GDM1 (cell line): ENCODE measurements around the gene SOHLH1.
"Not testable (repeated sequence)": the region's sequence is repeated elsewhere in the genome, so short reads cannot be mapped to it uniquely, and the experiment has no call there.

Source experiments
- DNase-seq: peaks from one replicate; lab custom pipeline; 2025; lab: John Stamatoyannopoulos, UW

SOHLH1 gene

DNA sequence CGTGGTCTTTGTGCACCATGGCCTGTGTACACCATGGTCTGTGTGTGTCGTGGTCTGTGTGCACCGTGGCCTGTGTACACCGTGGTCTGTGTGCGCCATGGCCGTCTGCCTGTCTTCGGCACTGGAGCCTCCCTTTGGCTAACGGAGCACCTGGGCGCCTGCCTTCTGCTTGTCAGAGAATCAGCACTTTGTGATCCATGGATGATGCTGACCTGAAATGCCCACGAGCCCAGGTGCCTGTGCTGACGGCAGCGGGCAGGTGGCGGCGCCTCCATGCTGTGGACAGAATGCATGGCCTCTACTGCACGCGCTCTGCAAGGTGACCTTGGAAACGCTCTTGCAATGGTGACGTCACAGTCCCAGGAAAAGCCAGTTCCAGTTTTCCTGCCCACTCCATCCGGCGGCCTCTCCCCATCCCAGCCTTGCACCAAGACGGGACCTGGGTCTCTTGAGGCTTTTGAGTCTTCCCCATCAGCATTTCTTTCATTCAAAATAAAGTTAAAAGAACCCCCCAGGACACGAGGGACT lies 21.6 kb downstream of the SOHLH1 start:
- no peak for DNase-seq

DNA sequence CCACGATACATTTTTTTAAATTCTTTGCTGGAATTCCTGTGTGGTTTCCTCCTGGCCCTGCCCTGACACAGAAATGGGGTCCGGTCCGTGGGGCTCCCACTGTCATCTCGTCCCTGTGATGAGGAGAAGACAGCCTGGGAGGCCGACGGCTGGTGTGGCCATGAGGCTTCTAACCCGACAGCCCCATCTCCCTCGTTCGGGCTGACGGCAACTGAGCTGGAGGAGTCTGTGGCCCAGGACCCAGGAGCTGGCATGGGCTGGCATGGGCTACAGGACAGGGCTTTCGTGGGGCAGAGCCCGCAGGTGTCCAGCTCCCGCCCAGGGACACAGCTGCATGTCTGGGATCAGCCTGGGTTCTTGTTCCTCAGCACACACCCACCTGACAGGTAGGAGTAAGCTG lies 22.4 kb downstream of the SOHLH1 start:
- no peak for DNase-seq

DNA sequence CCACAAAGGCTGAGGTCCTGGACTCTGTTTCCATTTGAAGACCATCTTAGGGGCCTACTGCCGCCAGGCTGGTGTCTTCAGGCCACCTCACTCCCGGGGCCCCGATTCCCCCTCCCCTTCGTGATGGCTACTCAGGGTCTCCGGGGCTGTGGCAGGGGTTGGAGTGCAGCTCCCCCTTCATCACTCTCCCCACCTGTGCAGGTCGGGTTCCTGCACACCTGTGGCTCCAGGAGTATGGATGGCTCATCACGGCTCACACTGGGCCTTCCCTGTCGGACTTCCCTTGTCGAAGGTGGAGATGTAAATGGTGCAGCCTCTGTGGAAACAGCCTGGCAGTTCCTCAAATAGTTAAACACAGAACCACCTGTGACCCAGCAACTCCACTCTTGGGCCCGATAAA lies 24.3 kb downstream of the SOHLH1 start:
- DNase-seq, result no peak

DNA sequence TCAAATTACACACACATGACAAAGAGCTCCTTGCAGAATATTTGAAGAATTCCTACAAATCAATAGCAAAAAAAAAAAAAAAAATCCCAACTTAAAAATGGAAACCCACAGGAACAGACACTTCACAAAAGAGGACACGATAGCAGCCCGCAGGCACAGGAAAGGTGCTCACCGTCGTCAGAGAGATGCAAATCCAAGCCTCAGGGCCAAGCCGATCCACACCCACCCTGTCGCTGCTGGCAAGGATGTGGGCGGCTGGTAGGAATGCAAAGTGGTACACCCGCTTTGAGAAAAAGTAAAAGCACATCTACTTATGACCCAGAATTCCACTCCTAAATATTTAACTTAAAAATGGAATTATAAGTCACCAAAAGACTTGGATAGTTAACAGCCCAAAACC lies 25.3 kb downstream of the SOHLH1 start:
- no peak for DNase-seq

DNA sequence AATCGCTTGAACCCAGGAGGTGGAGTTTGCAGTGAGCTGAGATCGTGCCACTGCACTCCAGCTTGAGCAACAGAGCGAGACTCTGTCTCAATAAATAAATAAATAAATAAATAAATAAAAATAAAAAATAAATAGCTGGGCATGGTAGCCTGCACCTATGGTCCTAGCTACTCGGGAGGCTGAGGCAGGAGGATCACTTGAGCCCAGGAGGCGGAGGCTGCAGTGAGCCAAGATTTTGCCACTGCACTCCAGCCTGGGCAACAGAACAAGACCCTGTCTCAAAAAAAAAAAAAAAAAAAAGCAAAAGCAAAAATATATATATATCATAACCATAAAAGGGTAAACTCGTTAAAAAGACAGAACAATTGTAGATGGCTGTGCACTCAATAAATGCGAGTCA lies 26.5 kb downstream of the SOHLH1 start:
- not testable (repeated sequence) for DNase-seq

DNA sequence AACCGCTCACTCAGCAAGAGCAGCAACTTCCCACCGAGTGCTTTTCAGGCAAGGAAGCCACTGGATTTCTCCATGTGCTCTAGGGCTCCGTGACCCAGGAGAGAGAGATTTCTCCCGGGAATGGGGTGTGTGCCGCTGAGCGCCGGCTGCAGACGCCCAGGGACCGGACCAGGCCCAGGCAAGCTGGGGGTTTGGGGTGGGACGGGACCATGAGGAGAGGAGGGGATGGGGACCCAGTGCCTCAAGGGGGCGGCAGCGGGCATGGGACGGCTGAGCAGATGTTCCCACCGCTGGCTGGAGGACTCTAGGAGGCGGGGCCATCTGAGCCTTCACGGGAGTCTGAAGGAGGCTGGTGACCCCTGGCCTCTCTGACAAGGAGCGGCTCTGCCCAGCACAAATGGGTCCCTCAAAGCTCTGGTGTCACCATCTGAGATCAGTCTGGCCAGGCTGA lies 27.7 kb downstream of the SOHLH1 start:
- DNase-seq, result no peak

DNA sequence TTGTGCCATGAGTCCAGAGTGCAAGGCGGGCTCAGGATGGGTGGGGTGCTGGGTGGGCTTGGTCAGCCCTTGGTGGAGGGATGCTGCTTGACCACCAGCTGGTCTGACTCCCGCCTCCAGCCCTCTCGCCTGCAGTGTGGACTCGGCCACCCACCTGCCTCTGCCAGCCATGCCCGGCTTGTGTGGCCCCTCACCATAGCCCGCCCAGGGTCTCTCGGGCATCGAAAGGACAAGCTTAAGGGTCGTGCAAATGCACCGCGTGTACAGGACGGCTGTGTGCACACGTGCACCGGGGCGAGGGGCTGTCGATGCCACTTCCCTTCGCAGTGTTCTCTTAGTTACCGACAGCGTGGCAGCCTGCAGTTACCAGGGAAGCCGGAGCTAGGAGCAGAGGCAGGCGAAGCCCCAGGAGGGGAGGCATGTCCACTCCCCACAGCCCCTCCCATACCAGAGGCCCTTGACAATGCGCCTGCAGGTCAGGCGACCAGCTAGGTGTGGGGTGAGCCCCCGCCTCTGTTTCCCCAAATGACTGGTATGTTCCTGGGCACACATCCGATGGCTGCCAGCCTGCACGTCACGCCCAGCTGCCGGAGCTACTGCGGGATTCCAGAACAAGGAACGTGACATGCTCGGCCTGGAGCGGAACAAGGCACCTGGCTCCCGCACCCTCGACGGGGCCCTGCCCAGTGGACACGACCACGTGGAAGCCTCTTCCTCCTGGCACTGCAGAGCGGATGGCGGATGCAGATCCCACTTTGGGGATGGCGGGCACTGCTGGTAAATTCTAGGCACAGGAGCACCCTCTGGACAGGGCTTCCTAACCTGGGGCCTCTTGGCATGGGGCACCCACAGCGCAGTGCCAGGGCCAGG lies 28.3 kb downstream of the SOHLH1 start:
- no peak for DNase-seq

DNA sequence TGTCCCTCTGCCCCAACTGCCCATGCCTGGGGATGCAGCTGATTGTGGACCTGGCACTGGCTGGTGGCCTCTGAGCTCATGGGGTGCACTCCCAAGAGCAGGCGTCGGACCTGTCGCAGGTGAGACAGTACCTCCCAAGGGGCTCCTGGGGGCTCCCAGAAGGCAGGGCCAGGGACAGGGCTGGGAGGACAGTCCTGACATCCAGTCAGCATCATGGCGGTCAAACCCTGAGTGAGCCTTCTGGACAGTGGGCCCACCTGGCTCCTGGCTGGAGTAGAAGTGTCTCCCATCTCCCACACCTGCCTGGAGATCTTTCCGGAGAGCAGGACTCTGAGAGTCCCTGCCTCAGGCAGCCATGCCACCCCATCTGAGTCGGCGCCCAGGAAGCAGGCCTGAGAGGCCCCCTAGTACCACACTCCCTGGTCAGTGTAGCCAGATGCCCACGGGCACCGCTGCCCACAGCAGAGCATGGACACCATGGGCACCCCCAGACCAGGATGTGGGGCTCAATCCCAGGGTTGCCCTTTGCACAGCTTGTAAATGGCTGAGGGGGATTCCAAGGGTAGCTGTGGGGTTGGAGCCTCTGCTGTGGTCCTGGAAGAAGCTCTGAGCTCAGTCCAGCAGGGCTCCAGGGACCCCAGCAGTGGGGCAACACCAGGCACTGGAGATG lies 29.5 kb downstream of the SOHLH1 start:
- no peak for DNase-seq

DNA sequence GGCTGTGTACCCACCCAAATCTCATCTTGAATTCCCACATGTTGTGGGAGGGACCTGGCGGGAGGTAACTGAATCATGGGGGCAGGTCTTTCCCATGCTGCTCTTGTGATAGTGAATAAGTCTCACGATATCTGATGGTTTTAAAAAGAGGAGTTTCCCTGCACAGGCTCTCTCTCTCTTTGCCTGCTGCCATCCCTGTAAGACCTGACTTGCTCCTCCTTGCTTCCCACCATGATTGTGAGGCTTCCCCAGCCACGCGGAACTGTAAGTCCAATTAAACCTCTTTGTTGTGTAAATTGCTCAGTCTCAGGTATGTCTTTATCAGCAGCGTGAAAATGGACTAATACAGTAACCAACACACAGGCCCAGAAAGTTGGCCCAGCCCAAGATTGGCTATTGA lies 30.3 kb downstream of the SOHLH1 start:
- DNase-seq, result not testable (repeated sequence)

DNA sequence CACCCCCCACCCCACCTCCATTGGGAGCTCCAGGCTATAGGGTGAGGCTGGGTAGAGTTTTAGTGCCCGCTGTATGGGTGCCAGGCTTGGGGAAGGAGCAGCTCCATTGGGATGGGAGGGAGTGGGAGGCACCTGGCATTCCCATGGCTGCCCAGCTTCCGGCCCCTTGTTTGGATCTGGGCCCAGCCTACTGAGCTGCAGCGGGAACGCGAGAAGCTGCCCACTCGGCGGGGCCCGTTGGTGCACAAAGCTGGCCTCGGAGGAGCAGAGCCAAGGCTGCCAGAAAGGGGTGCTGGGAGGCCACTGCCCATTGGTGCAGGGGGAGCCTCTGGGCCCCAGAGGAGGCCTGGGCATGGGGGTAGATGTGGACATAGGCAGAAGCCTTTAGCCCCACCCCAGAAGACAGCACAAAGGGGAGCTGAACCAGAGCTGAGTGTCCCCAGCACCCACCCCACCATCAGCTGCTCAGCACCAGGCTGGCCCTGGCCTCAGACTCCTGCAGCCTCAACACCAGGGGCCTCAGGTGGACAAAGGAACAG lies 31.7 kb downstream of the SOHLH1 start:
- no peak for DNase-seq

DNA sequence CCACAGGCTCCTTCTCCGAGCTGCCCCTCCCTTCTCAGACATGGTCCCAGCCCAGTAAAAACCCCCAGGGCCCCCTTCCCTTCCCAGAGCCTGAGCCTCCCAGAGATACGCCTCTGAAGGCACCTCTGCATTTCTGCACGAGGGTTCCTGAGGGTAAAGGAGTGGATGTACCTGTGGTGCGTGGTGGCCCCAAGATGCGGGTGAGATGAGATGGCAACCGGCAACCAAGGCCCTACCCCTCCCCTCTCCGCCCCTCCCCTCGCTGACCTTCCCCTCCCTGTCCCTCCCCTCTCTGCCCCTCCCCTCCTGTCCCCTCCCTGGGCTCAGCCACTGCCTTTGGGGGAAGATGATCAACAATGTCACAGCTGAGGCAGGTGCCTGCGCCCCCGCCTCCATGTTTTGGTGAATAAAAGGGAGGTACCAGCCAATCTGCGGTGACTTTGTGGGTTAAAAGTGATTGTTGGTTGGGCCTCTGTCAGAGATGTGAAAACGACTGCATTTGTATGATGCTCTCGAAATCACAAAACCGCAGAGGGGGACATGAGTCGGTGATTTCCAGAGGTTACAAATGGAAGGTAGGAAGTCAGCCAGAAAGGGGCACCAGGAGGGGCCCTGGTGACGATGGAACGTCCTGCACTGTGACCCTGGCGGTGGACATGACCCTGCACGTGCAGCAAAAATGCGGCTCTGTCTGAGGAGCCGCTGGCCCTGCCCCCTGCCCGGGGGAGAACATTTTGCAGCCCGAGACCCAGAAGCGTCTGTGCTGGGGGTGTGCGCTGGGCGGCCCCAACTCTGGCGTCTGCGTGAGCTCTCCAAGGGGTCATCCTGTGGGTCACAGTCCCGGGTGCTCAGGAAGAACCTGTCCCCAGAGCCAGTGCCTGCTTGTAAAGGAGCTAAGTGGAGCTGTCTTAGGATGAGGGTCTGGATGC lies 32.5 kb downstream of the SOHLH1 start:
- no peak for DNase-seq

DNA sequence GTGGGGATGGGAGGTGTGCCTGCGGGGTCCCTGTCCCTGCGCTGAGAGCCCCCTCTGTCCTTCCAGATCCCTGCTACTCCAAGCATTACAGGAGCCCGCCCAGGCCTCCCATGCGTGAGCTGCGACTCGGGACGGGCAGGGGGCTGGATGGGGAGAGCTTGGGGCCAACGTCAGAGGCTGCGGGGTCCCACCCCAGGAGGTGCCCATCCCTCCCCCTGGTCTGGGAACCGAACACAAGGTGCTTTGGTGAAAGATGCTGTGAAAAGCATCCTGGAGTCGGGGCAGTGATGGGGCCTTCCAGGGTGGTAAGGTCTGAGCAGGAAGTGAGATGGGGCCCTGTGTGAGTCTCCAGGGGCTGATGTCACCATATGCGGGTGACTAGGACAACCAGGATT lies 33.5 kb downstream of the SOHLH1 start:
- DNase-seq, result no peak

DNA sequence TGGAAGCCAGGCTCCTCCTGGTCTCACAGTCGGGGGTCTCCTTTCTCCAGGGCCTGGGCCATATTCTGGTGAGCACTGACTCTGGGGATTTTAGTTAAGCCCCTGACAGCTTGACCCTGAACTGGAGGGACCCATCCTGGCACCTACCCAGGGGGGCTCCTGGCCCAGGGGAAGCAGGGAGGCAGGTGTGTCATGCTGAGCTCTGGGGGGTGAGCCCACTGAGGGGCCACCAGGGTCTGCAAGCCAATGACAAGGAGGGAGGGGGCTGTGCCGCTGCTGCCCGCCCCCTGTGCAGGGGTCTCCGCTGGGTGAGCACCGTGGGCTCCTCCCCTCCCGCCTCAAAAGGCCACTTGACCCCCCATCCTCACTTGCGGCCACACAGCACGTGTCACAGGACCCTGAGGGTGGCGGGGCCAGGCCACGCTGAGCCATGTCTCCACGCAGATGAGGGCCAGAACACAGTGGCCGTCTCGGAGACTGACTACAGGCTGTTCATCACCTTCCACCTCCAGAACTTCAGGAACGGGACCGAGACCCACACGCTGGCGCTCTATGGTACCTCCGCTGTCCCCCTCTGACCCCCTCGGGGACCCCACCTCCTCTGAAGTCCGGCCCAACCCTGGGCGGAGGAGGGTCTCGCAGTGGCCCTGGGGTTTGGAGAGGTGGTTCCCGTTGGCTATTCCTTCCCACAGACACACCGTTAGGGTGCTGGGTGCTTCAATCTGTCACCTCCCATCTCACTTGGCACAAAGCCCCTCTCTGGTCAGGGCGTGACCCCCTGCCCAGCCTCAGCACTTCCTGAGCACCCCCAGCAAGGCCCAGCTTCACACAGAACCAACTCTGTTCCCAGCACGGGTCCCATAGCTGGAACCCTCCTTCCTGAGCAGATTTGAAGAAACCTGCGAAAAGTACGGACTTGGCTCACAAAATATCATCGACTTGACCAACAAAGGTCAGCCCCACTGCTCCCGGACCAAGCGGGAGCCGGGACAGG lies 34.2 kb downstream of the SOHLH1 start:
- DNase-seq, result no peak

DNA sequence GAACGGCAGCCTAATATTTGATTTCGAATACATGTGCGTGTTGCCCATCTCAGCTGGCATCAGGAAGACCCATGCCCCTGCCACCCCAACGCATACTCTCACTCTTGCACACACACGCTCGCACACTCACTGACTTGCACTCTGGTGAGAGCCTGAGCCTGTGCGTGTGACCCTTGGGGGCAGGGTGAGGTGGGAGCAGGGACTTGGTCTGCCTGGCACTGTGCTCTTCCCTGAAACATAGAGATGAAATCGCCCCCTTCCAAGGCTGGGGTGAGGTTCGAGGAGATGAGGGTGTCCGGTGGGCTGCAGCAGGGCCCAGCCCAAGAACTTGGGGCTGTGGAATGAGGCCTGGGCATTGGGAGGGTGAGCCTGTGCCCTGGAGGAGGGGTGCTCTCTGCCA lies 35.0 kb downstream of the SOHLH1 start:
- no peak for DNase-seq

DNA sequence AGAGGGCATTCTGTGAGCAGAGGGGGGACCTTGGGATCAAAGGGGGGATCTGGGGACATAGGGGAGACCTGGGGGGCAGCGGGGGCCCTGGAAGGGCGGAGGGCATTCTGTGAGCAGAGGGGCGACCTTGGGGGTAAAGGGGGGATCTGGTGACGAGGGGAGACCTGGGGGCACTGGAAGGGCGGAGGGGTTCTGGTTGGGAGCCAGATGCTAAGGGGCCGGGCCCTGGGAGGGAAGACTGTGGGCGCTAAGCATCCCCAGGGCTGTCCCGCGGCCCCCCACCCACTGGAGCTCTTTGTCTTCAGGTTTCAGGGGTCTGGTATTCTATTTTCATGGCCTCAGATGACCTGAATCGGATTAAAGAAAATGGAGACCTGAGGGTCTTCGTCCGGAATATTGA lies 35.4 kb downstream of the SOHLH1 start:
- no peak for DNase-seq

DNA sequence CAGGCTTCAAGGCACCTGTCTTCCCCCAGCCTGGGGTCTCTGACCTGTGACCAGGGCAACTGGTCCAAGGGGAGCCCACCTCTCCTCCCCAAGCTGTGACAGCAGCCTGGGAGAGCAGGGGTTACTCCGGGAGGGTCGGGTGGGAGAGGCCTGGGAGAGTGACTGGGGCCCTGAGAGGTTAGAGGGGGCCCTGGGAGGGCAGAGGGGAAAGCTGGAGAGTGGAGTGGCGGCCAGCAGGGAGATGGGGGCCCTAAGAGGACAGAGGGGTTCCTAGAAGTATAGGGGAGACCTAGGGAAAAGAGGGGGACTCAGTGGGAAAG lies 35.9 kb downstream of the SOHLH1 start:
- DNase-seq, result no peak

DNA sequence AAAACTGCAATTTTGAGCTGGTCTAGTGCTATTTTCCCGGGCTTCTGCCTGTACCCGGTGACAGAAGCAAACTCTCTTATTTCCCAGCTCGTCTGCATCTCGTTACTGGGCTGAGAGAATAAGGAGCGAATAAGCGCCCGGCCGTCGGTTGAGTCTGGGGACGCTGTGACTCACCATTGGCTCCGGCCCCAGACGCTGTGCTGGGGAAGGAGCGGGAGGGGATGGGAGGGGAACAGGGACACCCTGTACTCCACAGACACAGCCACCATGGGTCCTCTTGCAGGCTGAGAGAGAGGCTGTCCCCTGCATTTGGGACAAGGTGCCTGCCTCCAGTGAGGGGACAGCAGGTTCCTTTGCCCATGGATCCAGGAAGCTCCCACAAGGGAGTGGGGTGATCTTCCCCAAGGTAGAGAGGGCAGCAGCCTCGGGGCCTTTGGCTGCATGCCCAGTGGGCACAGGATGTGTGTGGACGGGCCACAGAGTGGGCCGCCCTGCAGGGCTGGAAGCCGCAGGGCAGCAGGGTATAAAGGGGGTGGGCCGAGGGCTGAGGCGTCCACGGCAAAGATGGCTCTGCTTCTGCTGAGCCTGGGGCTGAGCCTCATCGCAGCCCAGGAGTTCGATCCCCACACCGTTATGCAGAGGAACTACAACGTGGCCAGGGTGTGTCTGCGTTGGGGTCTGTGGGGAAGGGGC lies 36.4 kb downstream of the SOHLH1 start, which contains the start of gene LCN9:
LCN9 (plus strand) TSS at position 552 of the 693 bp plus-strand sequence; CDS start at position 565, 13 bp downstream.
- DNase-seq, result no peak

DNA sequence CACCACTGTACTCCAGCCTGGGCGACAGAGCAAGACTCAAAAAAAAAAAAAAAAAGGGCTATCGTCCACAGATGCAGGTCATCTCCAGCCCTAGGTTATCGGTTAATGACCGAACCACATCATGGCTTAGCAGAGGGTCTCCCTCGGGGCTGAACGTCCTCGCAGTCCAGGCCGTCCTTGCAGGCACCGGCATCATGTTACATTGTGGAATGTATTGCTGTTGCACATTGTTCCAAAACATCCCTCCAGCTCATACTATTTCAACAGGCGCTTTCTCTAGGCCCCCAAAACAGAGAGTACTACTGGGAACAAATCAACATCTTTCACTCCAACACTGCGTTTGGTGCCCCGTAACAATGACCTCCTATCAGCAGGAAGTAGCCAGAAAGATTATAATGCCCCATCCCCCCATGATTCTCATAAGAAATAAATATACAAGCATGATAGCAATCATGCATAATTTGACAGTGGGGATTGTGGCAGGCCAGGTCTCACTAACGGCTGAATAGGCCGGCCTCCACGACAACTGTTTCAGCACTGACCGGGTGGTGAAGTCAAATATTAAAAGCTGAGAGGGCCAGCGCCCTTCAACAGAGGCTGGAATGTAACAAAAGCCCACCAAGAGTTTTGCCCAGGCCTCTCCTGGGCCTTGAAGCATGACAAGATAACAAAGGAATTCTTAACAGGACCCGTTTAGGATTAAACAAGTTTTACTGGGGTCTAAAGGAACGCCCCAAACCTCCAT lies 37.3 kb downstream of the SOHLH1 start:
- DNase-seq, result no peak

DNA sequence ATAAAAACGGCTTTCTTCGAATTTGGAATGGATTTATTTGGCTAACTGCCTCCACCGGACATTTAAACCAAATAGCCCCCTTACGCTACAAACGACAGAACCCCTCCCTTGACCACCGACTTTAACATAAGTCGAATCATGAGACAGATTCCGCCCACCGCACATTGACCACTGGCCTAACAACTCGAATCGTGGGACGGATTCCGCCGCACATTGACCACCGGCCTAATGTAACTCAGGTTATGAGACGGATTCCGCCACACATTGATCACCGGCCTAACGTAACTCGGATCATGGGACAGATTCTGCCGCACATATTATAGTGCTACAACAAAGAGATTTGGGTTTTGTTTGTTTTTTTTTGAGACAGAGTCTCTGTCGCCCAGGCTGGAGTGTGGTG lies 38.9 kb downstream of the SOHLH1 start:
- no peak for DNase-seq
